Common myeloid progenitor, CD34-positive (primary cell): ENCODE measurements around the gene BRD2.

ENCODE experiments used
- CTCF ChIA-PET: fragments of 350-600 bp; sonication (Branson Sonifier 250); formaldehyde crosslinking; loops from one replicate; lab custom pipeline; 2021; ENCODE audit warnings: antibody characterized with exemption; lab: Charles Lee
- POLR2A ChIA-PET: fragments of 350-600 bp; sonication (Branson Sonifier 250); formaldehyde crosslinking; loops from one replicate; lab custom pipeline; 2021; ENCODE audit warnings: antibody characterized with exemption; lab: Charles Lee
- DNase-seq, 3 donors: peaks; one replicate each; pipeline versions ENCODE4 v3.0.0 to v3.0.0-alpha.2; 2013
- H3K27ac ChIP-seq, 2 experiments: 1 replicate in 1 of 2; 2 replicates in 1 of 2; pipeline ENCODE4 v1.7.0; 2013; ENCODE audit warnings: inconsistent platforms in 2 of 2, low read length in 2 of 2, mild to moderate bottlenecking in 2 of 2, low read depth in 1 of 2, moderate library complexity in 1 of 2; ENCODE audit not compliant: severe bottlenecking in 2 of 2, insufficient read depth in 1 of 2, poor library complexity in 1 of 2
- H3K27me3 ChIP-seq, 5 experiments: replicated peaks in 2 of 5; 1 replicate in 3 of 5; 2 replicates in 2 of 5; pipeline versions ENCODE4 v1.6.1 to v1.7.0; 2013; ENCODE audit warnings: low read length in 4 of 5, mild to moderate bottlenecking in 2 of 5, moderate library complexity in 2 of 5, inconsistent platforms in 1 of 5; ENCODE audit not compliant: insufficient read depth in 5 of 5, control insufficient read depth in 4 of 5
- H3K36me3 ChIP-seq, 4 experiments: 1 replicate in 2 of 4; 2 replicates in 2 of 4; pipeline versions ENCODE4 v1.6.1 to v1.7.0; 2013; ENCODE audit warnings: low read length in 3 of 4, control low read depth in 1 of 4, mild to moderate bottlenecking in 1 of 4; ENCODE audit not compliant: control insufficient read depth in 4 of 4, insufficient read depth in 4 of 4
- H3K4me1 ChIP-seq, 4 experiments: 1 replicate in 3 of 4; 2 replicates in 1 of 4; pipeline versions ENCODE4 v1.6.1 to v1.7.1; 2013; ENCODE audit warnings: low read length in 3 of 4, mild to moderate bottlenecking in 3 of 4, control low read depth in 1 of 4, inconsistent platforms in 1 of 4, moderate library complexity in 1 of 4; ENCODE audit not compliant: control insufficient read depth in 4 of 4, insufficient read depth in 4 of 4; ENCODE audit errors: control extremely low read depth in 1 of 4
- H3K4me3 ChIP-seq, 7 experiments: 1 replicate in 4 of 7; 2 replicates in 3 of 7; pipeline versions ENCODE4 v1.5.1 to v1.7.0; 2013; ENCODE audit warnings: mild to moderate bottlenecking in 7 of 7, low read length in 6 of 7, moderate library complexity in 6 of 7, inconsistent platforms in 2 of 7, low read depth in 2 of 7, control low read depth in 1 of 7; ENCODE audit not compliant: insufficient read depth in 4 of 7, control insufficient read depth in 1 of 7; ENCODE audit errors: extremely low read depth in 1 of 7
- H3K9me3 ChIP-seq, 5 experiments: 1 replicate in 4 of 5; 2 replicates in 1 of 5; pipeline versions ENCODE4 v1.6.1 to v1.7.1; 2013; ENCODE audit warnings: low read length in 4 of 5, mild to moderate bottlenecking in 2 of 5, inconsistent platforms in 1 of 5, low read depth in 1 of 5, moderate library complexity in 1 of 5; ENCODE audit not compliant: control insufficient read depth in 4 of 5, insufficient read depth in 2 of 5; ENCODE audit errors: control extremely low read depth in 1 of 5
- WGBS: methylation state at CpG from one replicate; pipeline ENCODE4 v1.1.5; 2013; ENCODE audit not compliant: insufficient coverage; 5-methylcytosine and 5-hydroxymethylcytosine counted together

The BRD2 gene

GRCh38 chr6:32954986-32955802 lies 13.2 kb upstream of the BRD2 start:
- Histone ChIP-seq H3K9me3 (no peaks in the 10 kb centered on the region), H3K36me3 (peaks cover 0 to 5% (median 2%) of the 10 kb centered on the region in 4 experiments), H3K4me3 (no peak overlapping the region), H3K27ac (no peak overlapping the region), H3K27me3 (no peaks in the 10 kb centered on the region), H3K4me1 (peaks cover 11 to 43% (median 37%) of the 10 kb centered on the region in 4 experiments)
- CTCF ChIA-PET = interaction anchor here (0.6 to 11.0 kb wide), 13 partner anchors 8 to 1763 kb away, joined by 3 to 346 read pairs (median 19); partner anchors contain the start of genes BRD2 and HLA-DMB
- POLR2A ChIA-PET = interaction anchor here (1.1 to 7.3 kb wide), 2 partner anchors 14 to 28 kb away, joined by 3 to 149 read pairs; partner anchors contain the start of gene BRD2
- no peak for DNase-seq
- WGBS = 75% methylated on average over 2 of the region's 3 CpGs

- Histone ChIP-seq H3K27ac (no peak overlapping the region), H3K4me3 (no peak overlapping the region), H3K27me3 (no peaks in the 10 kb centered on the region), H3K4me1 (peaks cover 10 to 35% (median 27%) of the 10 kb centered on the region in 4 experiments), H3K36me3 (no peaks in the 10 kb centered on the region), H3K9me3 (no peaks in the 10 kb centered on the region)
- DNase-seq = no peak
- 87% methylated on average over 2 of the region's 2 CpGs for WGBS
- CTCF ChIA-PET = interaction anchor here (1.1 to 11.0 kb wide), 6 partner anchors 9 to 29 kb away, joined by 3 to 346 read pairs (median 30); partner anchors contain the start of genes BRD2 and HLA-DMB
- POLR2A ChIA-PET = interaction anchor here (7.3 kb wide), 1 partner anchor 13 kb away, joined by 149 read pairs; the partner anchor contains the start of gene BRD2
Measured at GRCh38 chr6:32956176-32956575, 12.2 kb upstream of the BRD2 start.

GRCh38 chr6:32960563-32960962 lies 7.8 kb upstream of the BRD2 start:
- peaks cover 2 to 23% (median 7%) of the 10 kb centered on the region in 4 experiments for H3K4me1 ChIP-seq
- H3K27ac ChIP-seq = no peak overlapping the region
- 80% methylated on average over 1 of the region's 5 CpGs for WGBS
- ChIA-PET CTCF (interaction anchor here (1.5 kb wide), 1 partner anchor 27 kb away, joined by 4 read pairs; no protein-coding TSS in a partner anchor), POLR2A (no interaction called here)
- no peak overlapping the region for H3K4me3 ChIP-seq
- H3K27me3 ChIP-seq = no peaks in the 10 kb centered on the region
- H3K36me3 ChIP-seq = no peaks in the 10 kb centered on the region
- DNase-seq = no peak
- no peaks in the 10 kb centered on the region for H3K9me3 ChIP-seq

GRCh38 chr6:32962213-32962826 lies 6.1 kb upstream of the BRD2 start:
- Histone ChIP-seq H3K27ac (no peak overlapping the region), H3K4me1 (peaks cover 15 to 40% (median 25%) of the 10 kb centered on the region in 4 experiments), H3K9me3 (no peaks in the 10 kb centered on the region), H3K4me3 (peak overlapping the region in 1 of 7 experiments; percentile 35), H3K27me3 (no peaks in the 10 kb centered on the region), H3K36me3 (no peaks in the 10 kb centered on the region)
- WGBS = no CpG with 5 or more reads among the region's 1 CpG
- POLR2A ChIA-PET = interaction anchor here (2.3 kb wide), 1 partner anchor 10 kb away, joined by 8 read pairs; no protein-coding TSS in a partner anchor
- CTCF ChIA-PET = interaction anchor here (1.0 to 19.5 kb wide), 4 partner anchors 8 to 74 kb away, joined by 3 to 346 read pairs (median 6); partner anchors contain the start of gene HLA-DMA
- DNase-seq = no peak

- H3K36me3 ChIP-seq = no peaks in the 10 kb centered on the region
- DNase-seq = no peak
- H3K9me3 ChIP-seq = no peaks in the 10 kb centered on the region
- no peak overlapping the region for H3K27ac ChIP-seq
- WGBS = 90% methylated on average over 1 of the region's 1 CpG
- H3K27me3 ChIP-seq = no peaks in the 10 kb centered on the region
- H3K4me1 ChIP-seq = peaks cover 19 to 47% (median 32%) of the 10 kb centered on the region in 4 experiments
- POLR2A ChIA-PET = interaction anchor here (2.3 kb wide), 1 partner anchor 8 kb away, joined by 8 read pairs; no protein-coding TSS in a partner anchor
- CTCF ChIA-PET = interaction anchor here (0.6 to 19.5 kb wide), 7 partner anchors 8 to 78 kb away, joined by 3 to 346 read pairs (median 4); partner anchors contain the start of gene HLA-DMA
- no peak overlapping the region for H3K4me3 ChIP-seq
Measured at GRCh38 chr6:32963866-32964265, 4.5 kb upstream of the BRD2 start.

GRCh38 chr6:32964776-32965175 lies 3.6 kb upstream of the BRD2 start:
- Histone ChIP-seq H3K4me1 (peaks cover 19 to 54% (median 38%) of the 10 kb centered on the region in 4 experiments), H3K27me3 (no peaks in the 10 kb centered on the region), H3K27ac (no peak overlapping the region), H3K4me3 (no peak overlapping the region), H3K9me3 (no peaks in the 10 kb centered on the region), H3K36me3 (no peaks in the 10 kb centered on the region)
- CTCF ChIA-PET = interaction anchor here (1.6 to 19.5 kb wide), 7 partner anchors 8 to 160 kb away, joined by 4 to 346 read pairs (median 13); partner anchors contain the start of genes HLA-DMA and HLA-DMB
- 96% methylated on average over 3 of the region's 5 CpGs for WGBS
- DNase-seq = no peak
- POLR2A ChIA-PET = interaction anchor here (9.6 kb wide), 1 partner anchor 12 kb away, joined by 149 read pairs; the partner anchor contains the start of gene HLA-DMA
